ENCODE results near the gene CDK5RAP3.
"Not testable (repeated sequence)": the region's sequence is repeated elsewhere in the genome, so short reads cannot be mapped to it uniquely, and the experiment has no call there.

CDK5RAP3 gene

DNA sequence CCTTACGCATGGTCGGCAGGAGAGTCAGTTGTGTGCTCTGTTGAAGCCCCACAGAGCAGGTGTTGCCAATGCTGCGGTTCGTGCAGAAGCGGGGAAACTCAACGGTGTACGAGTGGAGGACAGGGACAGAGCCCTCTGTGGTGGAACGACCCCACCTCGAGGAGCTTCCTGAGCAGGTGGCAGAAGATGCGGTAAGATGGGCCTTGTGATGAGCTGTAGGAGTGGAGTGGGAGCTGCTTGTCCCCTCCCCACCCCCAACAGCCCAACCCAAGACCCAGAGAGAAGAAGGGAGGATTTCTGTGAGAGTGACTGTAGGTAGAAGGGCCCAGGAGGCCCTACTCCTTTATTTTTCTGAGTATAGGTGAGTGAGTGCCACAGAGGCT, 4.9 kb downstream of the CDK5RAP3 start:
- no peak for DNase-seq (ENCODE audit: low read depth in 2 of 2)

DNA sequence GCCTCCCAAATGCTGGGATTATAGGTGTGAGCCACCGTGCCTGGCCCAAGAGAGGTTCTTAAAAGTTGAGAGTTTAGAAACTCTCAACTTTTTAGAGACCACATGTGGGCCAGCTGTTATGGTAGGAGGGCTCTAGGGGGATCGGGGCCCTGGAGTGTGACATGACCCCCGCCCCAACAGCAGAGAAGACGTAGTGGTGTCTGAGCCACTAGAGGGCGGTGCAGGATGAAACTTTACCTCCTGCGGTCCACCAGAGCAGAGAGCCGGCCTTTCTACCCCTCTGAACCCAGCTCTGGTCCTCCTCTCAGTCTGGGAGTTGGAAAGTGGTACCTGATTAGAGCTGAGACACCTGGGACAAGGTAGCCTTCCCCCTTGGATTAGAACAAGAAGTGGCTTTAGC, 7.4 kb downstream of the CDK5RAP3 start:
- no peak for DNase-seq (ENCODE audit: low read depth in 2 of 2)

DNA sequence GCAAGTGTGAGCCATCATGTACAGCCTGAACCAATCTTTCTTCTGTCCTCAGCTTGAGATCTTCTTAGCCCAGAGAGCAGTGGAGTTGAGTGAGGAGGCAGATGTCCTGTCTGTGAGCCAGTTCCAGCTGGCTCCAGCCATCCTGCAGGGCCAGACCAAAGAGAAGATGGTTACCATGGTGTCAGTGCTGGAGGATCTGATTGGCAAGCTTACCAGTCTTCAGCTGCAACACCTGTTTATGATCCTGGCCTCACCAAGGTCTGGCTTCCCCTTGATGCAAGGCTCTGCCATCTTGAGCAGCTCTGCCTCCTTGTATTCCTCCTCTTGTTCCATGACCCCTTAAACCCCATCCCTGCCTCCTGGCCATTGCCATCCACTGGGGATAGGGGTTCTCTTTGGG, 9.6 kb downstream of the CDK5RAP3 start:
- no peak for DNase-seq (ENCODE audit: low read depth in 2 of 2)

DNA sequence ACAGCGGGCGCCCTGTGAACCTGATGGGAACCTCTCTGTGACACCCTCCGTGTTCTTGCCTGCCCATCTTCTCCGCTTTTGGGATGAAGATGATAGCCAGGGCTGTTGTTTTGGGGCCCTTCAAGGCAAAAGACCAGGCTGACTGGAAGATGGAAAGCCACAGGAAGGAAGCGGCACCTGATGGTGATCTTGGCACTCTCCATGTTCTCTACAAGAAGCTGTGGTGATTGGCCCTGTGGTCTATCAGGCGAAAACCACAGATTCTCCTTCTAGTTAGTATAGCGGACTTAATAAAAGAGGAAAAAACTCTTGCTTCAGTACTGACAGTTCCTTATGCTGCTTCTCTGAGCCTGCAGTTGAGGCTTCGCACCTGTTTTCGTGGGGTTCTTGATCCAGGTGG, 10.5 kb downstream of the CDK5RAP3 start:
- DNase-seq (ENCODE audit: low read depth in 2 of 2), result no peak

DNA sequence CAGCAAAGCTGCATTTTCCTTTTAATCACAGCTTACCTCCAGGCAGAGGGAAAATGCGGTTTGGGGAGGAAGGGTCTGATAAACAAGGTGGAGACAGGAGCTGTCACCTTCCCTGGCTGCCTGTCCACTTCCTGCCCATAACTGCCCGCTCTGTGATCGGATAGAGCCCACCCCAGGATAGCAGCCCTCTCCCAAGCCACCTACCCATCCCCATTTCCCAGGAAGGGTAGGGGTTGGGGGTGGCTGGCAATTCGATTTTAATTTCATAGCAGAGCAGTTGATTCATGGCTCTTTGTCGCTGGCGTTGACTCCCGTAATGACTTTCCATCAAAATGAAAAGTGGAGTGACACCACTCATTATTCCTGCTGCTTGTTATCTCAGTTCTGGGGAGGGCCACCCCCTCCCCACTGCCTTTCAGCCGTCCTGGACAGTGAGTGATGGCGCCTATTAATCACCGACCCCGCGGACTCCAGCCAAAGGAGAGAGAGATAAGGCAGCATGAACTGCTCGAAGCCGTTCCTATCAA, 11.2 kb downstream of the CDK5RAP3 start:
- no peak for DNase-seq (ENCODE audit: low read depth in 2 of 2)

DNA sequence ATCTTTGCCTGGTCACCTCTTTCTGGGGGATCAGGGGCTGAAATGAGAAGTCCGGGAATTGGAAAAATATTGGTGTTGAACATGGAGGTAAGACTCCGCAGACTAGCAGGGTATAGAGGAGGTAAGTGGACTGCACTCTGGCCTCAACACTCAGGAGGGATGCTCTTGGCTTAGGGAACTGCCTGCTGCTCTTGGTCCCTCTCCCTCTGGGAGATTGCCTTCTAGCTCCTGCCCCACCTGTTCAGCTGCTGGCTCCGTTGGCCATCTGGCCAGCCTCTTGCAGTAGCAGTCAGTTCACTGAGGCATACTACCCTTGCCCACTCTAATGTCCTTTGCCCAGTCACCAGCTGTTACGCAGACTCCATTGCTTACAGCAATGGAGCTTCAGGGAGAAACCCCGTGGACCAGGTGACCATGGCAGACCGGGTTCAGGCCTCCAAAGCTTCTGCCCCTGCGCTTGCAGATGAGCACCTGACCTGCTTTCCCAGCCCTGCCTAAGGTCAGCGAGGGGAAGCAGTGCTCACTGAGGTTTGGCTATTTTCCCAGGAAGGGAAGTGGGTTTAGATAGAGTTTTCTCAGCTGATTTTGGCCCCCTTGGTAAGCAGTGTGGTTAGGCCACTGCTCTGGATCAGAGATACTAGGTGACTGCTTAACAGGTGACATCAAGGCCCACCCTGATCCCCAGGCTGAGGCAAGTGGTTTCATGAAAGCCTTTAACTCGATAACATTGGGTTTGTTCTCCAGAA, 11.9 kb downstream of the CDK5RAP3 start:
- no peak for DNase-seq (ENCODE audit: low read depth in 2 of 2)

DNA sequence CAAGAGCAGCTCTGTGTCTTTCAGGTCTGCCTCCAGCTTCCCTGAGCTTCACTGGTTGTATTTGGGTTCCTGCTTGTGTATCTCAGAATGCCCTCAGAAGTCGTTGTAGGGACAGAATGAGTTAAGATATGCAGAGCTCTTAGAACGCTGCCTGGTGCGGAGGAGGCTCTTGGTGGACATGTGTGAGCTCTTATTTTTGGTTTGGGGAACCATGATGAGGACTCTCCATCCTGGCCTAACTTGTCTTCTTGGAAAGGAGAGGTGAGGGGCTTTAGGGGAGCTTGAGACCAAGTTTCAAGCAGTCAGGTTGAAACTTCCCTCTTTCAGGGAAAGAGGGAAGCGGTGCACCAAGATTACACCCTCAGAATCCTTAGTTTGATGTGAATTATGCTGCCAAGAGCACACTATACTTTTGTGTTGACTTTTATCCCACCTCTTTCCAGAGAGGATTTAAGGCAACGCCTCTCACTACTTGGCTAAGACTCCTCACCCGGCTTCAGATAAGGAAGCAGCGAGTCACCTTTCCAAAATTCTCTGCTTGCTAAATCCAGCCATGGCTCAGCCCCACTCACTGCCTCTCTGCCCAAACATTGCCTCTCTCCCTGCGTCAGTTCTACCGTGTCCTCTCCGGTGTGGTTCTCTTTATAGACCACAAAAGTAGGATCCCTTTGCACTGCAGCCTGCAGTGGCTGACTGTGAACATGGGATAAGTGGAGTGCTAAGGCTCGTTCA, 12.7 kb downstream of the CDK5RAP3 start:
- DNase-seq (ENCODE audit: low read depth in 2 of 2), result no peak

DNA sequence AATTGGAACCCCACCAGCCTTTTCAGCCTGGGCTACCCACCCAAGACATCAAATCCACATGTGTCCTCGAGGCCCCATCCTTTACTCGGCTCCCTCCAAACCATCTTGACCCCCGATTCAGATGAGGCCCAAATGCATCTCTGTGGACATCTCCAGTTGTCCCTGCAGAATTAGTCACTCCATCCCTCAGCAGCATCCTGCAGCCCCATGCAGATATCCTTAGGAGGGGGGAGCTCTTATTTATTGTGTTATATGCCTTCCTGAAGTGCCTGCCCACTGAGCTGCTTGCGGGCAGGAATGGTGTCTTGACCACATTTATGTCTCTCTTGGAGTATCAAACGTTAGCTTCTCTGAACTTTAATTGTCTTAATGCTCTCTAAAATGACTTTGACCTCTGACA, 15.6 kb downstream of the CDK5RAP3 start:
- no peak for DNase-seq (ENCODE audit: low read depth in 2 of 2)

DNA sequence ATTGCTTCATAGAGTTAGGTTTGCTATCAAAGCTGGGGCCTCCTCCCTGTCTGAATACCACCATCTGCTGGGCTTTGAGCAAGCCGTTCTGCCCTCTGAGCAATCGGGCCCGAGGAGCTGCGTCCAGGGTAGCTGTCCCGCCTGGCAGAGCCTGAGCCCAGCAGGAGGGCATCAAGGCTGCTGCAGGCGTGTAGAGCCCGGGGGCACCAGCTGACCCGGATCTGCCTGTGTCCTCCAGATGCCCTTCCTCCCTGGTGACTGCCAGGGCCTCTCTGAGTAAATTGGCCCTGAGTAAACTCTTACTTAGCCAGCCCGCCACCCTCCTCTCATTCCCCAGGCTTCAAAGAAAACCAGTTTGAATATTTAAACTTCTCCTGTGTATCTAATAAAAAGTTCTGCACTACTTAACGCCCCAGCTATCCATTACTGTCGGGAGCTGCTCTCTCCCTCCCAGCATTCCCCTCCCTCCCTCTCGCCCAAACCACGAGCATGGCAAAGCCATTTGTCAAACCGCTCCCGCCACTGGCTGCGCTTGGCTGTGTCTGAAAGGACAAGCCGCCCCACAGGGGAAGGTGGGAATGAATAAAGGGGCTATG, 16.4 kb downstream of the CDK5RAP3 start:
- no peak for DNase-seq (ENCODE audit: low read depth in 2 of 2)

DNA sequence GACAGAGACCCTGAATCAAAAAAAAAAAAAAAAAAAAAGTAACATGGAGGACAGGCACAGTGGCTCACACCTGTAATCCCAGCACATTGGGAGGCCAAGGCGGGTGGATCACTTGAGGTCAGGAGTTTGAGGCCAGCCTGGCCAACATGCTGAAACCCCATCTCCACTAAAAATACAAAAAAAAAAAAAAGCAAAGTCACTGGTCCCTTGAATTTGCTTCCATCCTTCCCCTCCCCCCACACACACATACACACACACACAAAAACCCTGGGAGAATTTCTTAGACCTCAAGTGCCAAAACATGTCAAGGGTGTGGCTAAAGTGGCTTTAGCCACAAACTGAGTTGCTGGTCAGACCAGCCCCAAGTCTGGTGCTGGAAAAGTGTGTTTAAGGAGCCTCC, 17.5 kb downstream of the CDK5RAP3 start:
- DNase-seq (ENCODE audit: low read depth in 2 of 2), result not testable (repeated sequence)

DNA sequence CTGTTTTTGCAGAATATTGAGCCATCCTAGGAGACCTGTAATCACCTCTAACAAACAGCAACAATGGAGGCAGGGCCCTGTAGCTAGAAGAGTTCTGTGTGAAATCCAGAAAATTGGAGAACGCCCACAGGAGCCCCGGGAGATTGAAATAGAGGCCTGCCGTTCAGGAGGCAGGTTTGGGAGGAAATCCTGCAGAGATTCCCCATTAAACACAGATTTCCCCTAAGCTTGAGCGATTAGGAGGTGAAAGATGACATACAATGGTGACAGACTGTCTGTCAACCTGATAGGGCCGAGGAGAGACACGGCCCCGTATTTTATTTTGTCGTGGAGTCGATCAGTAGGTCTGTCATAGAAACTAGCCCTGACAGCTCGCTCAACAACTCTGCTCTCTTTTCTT, 18.2 kb downstream of the CDK5RAP3 start:
- DNase-seq (ENCODE audit: low read depth in 2 of 2), result no peak

DNA sequence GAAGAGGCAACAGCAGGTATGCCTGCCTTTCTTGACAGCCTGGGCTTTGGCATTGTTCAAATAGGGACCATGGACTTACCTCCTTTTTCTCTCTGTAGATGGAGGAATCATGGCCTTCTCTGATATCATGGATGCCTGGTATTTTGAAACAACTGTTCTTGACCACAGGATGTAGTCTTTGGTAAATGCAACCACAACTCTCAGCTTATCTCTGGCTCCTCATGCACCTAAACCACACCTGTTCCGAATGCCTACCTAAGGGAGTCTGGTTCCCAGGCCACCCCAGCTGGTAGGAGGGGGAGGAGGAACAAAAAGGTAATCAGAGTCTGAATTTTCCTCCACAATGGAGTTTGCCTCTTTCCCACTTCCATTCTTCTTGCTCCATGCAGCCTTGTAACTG, 18.8 kb downstream of the CDK5RAP3 start:
- DNase-seq (ENCODE audit: low read depth in 2 of 2), result no peak

DNA sequence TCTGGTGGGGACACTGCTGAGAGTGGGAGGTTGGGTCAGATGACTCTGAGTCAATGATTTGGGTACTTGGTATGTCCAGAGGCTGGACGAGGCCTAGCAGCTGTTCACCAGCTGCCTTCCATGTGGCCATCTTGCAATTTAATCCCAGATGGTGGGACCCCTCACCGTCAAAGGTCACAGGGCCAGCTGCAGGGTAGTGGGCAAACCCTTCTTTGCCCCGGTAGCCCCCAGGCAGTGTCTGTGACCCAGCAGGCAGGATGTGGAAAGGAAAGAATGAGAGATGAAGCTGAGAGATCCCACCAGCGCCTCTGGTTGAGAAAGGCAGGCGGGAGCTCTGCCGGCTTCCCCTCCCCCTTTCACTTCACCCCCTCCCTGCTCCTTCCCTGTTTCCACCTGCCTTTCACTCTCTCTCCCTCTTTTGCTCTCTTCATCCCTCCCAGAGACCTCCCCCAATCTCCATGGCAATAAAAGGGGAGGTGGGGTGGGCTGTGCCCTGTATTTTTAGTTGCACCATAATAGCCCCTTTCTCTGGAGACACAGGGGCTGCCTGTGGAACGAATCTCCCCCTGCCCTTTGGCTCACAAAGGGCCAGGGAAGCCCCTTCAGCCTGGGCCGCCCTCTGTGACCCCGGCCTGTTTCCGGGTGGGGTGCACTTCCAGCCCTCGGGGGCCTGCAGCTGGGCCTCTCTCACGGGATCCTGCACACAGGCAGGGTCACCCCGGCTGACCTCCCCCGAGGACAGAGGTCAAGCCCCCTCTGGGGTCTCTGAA, 20.2 kb downstream of the CDK5RAP3 start:
- no peak for DNase-seq (ENCODE audit: low read depth in 2 of 2)

DNA sequence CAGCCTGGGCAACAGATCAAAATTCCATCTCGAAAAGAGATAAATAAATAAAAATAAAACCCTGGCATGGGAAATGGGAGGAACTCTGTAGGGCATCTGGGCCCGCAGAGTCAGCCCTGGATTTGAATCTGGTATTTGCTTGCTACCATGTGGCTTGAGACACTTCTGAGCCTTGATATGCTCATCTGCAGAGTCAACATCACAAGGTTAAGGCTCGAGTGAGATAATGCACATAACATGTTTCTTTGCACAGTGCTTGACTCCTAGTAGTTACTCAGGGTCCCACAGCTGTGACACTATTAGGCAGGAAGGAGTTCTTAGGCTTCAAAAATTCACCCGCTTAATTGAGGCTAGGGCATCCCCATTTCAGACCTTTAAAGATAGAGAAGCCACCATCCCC, 21.3 kb downstream of the CDK5RAP3 start:
- DNase-seq (ENCODE audit: low read depth in 2 of 2), result no peak

DNA sequence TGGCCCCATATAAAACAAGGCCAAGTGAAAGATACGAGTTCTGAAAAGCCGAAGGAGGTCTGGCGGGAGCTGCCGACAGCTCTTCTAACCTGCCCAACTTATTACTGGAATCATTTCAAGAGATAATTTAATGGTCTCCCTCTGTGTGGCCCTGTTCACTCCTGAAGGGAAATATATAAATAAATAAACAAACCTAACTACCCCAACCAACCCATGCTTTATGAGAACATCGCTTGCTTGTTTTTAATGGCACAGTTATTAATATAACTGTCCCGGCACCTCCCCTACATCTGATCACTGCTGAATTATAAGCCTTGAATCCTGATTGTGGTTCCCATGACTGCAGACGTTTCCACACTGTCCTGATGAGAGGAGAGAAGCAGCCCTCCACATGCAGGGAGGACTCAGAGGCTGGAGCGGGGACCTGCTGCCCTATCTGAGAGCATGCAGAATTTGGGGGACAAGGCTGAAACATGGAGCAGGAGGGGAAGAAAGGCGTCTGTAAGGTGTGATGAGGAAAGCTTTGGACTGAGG, 22.2 kb downstream of the CDK5RAP3 start:
- no peak for DNase-seq (ENCODE audit: low read depth in 2 of 2)

DNA sequence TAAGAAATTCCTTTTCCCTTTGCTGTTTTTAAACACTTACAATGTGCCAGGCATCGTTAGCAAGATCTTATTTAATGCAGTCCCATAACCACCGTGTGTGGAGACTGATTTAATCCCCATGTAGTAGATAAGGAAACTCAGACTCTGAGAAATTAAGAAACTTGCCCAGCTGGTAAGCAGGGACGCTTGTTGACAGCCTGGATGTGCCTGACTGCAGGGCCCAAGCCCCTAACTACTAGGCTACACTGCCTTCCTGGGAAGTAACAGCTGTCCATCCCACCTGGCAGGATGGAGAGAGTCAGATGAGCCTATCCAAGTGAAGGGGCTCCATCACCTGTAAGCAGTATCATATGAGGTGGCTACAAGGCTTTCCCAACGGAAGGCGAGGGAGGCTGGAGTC, 23.1 kb downstream of the CDK5RAP3 start:
- DNase-seq (ENCODE audit: low read depth in 2 of 2), result no peak

DNA sequence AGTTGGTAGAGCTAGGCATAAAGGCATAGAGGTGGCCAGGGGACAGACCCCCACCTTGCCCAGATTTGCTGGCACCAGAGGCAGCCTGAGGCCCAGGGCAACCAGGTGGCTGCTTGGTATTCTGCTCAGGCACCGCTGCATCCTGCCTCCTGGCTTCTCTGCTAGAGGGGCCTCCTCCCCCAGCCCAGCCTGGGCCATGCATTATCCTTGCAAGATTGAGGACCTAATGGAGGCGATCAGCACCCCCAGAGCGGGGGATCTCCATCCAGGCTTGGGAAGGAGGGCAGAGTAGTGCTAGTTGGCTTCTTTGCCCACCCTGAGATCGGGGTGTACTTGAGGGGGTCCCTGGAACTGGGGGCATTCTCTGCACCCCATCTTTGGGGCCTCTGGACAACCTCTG, 23.8 kb downstream of the CDK5RAP3 start:
- DNase-seq (ENCODE audit: low read depth in 2 of 2), result no peak

DNA sequence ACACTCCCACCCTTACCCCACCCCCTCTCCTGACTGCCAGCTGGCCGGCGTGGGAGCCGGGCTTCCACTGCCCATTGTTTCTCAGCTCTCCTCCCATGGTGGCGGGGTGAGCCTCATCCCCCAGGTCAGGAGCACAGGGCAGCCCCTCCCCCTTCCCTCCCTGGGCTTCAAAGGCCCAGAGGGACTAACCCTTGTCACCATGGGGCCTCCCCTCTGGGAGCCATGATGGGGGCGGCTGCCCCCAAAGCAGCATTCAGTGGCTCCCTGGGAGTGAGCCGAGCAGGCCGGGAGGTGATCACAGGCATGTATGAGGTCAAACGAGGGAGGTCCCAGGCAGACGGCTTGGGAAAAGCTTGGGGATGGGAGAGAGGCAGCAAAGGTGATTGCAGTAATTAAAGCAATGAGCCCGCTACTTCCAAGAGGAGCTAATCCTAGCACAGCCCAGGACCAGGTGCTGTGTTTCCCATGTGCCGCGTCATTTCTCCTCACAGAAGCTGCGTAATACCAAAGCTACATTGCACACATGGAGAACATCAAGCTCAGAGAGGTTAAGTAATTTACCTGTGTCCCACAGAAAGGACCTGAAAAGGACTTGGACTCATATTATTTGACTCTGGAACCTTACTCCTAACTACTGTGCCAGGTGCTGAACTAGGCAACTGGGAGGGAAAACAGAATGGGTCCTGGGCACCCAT, 24.5 kb downstream of the CDK5RAP3 start:
- DNase-seq (ENCODE audit: low read depth in 2 of 2), result no peak

DNA sequence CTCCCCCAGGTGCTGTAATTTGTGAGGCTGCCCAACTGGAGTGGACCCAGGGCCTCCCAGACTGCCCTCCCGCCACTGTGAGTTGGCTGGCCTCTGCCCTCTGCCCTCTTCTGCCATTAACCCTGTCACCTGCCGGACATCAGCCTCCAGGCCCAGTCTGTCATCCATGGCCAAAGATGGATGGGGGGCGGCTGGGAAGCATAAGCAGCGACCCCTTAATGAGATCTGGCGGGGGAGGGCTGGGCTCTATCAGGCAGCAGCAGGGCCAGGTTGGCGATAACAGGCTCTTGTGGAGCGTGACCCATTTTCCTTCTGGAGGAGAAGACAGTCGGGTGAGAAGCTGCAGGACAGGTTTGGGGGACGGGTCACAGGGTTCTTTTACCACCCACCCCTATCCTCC, 25.3 kb downstream of the CDK5RAP3 start:
- no peak for DNase-seq (ENCODE audit: low read depth in 2 of 2)

DNA sequence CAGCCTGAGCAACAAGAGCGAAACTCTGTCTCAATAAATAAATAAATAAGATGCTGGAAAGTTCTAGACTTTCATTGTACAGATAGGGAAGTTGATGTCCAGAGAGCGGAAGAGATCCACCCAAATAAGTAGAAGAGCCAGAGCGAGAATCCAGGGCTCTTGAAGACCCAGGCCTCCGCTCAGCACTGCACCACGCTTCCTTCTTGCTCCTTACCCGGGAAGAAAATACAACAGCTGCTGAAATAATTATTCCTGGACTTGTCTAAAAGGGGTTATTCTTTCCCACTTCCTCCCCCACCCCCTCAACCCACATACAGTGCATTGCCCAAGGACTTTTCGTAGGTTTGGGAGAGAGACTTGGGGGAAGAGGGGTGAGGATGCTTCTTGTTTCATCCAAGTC, 26.7 kb downstream of the CDK5RAP3 start:
- no peak for DNase-seq (ENCODE audit: low read depth in 2 of 2)

DNA sequence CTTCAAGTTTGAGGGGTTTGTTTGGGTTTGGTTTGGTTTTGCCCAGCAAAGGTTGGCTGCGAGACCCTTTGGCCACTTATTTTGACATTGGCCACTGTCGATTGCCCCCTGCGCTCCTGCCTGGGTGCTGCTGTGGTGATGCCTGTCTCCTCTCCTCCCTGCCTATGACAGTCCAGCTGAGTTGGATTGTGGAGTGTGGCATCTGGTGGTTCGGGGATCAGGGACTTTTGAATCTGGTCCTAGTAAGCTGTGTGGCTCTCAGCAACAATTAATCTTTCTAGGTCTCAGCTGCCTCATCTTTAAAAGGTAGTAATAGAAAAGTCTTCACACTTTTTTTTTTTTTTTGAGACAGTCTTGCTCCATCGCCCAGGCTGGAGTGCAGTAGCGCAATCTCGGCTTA, 27.1 kb downstream of the CDK5RAP3 start:
- no peak for DNase-seq (ENCODE audit: low read depth in 2 of 2)
